HG03469 (cell line): Measurements from ENCODE around the gene ACTR3C.
"Not testable (repeated sequence)": the region's sequence is repeated elsewhere in the genome, so short reads cannot be mapped to it uniquely, and the experiment has no call there.

Source experiments
- ATAC-seq: cut with Tn5 transposase; IDR thresholded peaks from one replicate; pipeline ENCODE4 v1.9.1; 2021; ENCODE audit warnings: mild to moderate bottlenecking, moderate library complexity, moderate number of reproducible peaks; ENCODE audit not compliant: unreplicated experiment

ACTR3C gene

GRCh38 chr7:150219941-150220658 lies 103.2 kb downstream of the ACTR3C start:
- ATAC-seq = not testable (repeated sequence)

GRCh38 chr7:150206848-150207247 lies 116.5 kb downstream of the ACTR3C start:
- ATAC-seq = not testable (repeated sequence)

- not testable (repeated sequence) for ATAC-seq
Observed at GRCh38 chr7:150205866-150206265, 117.5 kb downstream of the ACTR3C start.

GRCh38 chr7:150204577-150204976 lies 118.8 kb downstream of the ACTR3C start:
- not testable (repeated sequence) for ATAC-seq

GRCh38 chr7:150202894-150203293 lies 120.5 kb downstream of the ACTR3C start:
- not testable (repeated sequence) for ATAC-seq
